Inferior parietal cortex (tissue), 1 donor: ENCODE measurements around the gene PRDM8.
"Not testable (repeated sequence)": the region's sequence is repeated elsewhere in the genome, so short reads cannot be mapped to it uniquely, and the experiment has no call there.

ENCODE experiments used
- DNase-seq: peaks from one replicate; pipeline ENCODE4 v3.0.0-alpha.2; 2016; ENCODE audit errors: extremely low spot score

The PRDM8 gene

DNA sequence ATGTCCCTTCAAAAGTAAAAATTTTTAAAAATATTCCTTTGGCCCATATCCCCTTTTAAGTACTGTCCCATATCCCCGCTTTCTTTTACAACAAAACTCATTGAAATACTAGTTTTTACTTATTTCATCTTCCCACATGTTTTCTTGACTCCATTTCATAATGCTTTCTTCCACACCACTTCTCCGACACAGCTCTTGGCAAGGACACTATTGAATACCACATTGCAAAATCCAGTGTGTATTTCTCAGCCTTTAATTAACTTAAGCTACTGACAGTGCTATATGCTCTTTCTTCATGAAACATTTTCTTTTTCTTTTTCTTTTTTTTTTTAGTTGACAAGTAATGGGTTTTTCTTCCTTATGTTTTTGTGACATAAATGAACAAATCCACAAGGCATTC, 28.8 kb downstream of the PRDM8 start:
- DNase-seq, result no peak

DNA sequence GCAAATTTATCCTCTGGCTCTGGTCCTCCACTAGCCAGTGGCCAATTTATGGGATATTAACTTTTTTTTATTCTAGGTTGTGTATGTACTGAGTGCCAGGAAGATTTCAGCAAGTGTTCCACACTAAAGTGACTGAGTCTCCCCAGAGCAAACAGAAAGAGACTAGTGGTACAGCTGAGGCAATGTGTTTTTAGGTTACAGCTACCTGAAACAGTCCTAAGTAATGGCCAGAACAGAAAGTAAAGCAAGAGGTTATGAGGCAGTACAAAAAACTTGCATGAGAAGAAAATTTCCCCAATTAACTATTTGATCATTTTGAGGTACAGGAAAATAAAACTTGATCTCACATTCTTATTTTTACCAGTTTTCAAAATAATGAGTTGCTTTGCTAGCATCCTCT, 31.2 kb downstream of the PRDM8 start:
- no peak for DNase-seq

DNA sequence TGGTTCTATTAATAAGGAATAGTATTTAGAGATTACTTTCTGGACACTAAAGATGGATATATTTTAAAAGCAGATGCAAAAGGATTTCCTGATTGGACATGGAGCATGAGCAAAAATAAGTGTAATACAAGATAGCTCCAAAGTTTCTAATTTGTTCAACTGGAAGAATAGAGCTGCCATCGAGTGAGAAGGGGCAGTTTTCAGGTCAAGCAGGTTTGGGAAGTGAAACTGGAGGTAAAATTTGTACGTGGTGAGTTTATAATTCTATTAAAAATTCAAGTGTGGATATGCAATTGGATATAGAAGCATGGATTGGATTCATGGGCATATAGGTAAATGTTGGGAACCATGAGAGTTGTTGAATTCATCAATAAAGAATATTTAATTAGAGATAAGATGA, 31.8 kb downstream of the PRDM8 start:
- no peak for DNase-seq

DNA sequence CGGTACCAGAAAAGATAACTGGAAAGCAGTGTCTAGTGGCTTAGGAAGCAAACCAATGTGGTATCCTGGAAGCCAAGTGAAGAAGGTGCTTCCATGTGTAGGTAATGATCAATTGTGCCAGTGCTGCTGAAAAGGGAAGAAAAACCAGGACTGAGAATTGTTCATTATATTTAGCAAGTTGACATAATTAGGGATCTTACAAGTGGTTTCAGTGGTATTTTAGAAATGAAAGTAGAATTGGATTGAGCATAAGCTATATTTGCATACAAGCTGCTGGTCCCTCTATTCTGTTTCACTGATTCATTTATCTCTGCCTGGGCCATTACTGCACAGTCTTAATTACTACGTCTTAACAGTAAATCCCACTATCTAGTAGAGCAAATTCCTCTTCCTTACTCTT, 32.3 kb downstream of the PRDM8 start:
- DNase-seq, result no peak

DNA sequence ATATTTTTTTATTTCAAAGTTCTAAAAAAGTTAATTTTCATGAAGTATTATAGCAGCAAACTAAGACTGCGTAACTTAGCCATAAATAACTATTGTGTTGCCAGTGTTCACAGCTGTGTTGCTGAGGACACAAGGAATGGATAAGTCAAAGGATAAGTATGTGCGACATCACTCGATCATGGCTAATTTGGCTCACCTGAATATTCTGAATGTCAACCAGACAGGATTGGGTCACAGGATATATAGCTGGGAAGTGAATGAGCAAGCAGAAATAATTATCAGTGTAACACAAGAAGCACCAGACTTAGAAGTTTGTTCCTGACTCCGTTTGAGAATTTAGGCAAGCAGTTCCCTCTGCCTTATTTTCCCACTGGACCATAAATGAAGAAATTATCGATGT, 33.9 kb downstream of the PRDM8 start:
- DNase-seq, result no peak

DNA sequence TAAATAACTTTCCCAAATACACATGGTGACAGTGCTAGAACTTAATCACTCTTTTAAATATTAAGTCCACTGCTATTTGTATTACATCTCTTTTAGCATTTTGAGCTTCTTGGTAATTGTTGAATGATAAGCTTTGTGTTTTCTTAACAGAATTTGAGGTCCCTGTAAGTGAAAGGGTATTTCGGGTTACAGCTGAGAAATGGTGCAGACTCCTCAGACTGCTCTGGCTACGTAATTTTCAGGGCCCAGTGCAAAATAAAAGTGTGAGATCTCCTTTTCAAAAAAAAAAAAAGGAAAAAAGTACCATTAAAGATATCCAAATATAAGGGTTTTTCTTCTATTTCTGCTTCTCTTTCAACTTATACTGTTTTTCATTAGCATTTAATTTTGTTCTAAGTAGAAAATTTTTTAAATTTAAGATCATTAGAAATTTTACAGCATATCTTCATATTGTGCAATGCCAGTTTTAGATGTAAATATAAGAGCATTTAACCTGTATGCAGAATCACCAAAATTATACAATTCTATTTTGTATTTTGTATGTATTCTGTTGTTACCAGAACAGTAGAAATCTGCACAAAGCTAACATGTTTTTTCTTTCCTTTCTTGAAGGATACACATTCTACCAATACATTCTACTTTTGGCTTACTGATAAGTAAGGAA, 35.5 kb downstream of the PRDM8 start:
- DNase-seq, result no peak

DNA sequence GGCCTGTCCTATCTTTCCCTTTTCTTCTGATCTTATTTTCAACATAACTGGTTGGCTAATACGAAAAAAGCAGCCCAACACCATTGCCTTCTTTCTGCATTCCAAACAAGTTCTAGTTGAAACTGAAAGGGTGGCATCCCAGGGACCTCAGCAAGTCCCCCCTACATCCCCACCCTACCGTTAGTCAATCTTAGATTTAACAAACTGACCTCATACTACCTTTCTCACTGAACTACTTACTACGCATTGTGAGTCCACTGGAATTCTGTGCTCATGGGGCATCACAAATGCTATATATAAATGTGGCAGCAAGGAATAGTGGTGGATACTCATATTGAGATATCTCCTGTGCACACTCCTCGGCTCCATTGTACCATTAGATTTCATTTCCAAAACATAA, 36.1 kb downstream of the PRDM8 start:
- no peak for DNase-seq

DNA sequence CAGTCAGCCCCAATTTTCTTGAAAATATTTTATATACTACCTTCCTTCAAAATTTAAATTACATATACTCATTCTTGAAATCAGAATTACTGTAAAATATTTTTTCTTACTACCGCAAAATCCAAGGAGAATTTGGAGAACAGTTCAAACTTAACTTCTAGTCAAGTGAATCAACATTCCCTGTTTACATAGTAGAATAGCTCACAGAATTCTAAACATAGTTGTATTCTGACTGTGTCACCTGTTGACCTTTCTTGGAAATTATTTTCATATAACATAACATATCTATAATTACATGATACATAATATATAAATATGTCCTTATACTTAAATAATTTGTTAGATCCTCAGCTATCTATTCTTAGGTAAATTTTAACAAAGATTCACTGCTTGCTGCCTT, 38.1 kb downstream of the PRDM8 start:
- DNase-seq, result no peak

DNA sequence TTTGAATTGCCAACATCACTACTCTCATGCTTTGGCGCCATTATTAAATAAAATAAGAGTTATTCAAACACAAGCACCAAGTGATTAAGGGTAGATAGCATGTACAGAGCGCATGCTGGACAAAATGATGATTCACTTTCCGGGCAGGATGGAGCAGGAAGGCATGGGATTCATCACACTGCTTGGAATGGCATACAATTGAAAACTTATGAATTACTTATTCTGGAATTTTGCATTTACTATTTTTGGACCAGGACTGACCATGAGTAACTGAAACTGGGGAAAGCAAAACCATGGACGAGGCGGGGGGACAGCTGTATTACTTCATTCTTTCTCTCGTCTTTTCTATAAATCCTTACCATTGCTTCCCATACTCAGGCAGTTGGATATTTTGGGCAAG, 40.7 kb downstream of the PRDM8 start:
- DNase-seq, result no peak

DNA sequence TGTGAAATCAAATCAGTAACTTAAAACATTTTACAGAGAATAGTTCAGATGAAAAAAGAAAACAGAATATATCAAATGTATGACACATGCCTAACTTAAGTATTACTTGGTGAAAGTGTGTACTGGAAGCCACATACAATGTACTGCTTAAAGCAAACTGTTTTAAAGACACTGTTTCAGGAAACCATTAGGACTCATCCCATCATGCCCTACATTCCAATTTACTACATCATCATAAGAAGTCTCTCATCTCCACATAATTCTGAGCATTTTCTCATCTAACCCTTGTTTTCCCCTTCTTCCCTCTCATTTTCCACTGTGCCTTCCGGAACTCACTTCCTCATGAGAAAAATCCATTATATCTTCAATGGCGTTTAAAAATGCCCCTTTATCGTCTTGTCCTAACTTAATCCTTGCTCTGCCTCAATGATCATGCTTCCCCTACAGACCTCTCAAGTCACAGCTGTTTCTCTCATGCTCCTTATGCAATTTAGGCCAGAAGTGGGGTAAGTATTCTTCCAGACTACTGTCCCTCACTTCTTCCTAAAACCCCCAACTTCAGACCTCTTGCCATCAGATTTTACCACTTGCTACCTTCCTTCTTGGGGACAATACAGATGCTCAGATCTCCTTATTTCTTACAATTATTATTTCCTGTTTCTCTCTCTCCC, 42.3 kb downstream of the PRDM8 start:
- no peak for DNase-seq

DNA sequence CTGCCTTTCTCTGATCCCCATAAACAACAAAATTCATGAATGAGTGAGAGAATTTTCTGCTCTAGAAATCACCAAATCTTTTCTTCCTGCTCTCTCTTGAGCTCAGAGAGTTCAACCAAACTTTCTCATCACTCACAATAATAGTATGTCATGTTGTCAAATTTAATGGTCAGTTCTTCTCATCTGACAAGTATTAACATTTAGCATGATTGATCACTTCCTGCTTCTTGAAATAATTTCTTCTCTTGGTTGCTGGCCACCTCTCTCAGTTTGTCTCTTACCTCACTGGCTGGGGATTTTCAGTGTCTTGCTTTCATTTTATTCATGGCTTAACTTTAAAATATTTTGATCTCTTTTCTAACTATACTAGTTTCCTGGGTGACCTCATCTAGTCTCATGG, 43.7 kb downstream of the PRDM8 start:
- DNase-seq, result no peak

DNA sequence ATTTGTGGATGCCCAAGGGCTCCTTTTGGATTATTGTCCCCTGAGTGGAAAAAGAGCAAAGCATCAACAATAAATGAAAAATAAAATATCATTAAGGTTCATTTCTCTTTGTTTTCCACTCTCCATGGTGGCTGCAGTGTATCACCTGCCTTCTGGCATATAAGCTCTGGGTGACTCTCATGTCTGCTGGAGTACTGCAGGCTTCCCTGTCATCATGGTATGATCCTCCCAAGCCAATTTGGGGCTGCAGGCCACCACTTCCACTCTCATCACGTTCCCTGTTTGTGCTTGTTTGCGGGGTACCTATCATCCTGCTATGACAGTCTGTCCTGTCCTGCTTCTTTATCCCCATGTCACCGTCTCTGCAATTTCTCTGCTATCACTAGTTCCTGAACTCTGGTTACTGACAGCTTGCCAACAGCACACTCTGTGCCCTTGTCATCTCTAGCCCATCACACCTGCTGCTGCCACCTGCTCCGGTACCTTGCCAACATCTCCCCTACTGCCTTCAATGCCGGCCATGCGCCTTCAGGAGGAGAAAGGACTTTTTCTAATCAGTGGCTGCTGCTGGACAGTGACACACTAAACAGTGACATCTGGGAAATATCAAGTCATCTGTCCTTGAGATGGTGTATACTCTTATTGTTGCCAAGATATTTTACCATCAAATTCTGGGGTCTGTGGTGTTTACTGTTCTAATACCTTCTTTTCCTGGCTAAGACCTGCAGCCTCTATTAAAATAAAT, 46.1 kb downstream of the PRDM8 start:
- no peak for DNase-seq

DNA sequence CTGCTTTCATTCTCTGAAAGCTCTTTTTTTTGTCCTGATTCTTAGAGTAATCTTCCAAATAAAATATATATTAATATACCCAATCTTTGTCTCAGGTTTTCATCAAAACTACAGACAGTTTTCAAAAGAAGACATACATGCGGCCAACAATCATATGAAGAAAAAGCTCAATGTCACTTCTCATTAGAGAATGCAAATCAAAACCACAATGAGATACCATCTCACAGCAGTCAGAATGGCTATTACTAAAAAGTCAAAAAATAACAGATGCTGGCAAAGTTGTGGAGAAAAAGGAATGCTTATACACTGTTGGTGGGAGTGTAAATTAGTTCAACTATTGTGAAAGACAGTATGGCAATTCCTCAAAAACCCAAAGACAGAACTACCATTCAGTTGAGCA, 50.2 kb downstream of the PRDM8 start:
- DNase-seq, result not testable (repeated sequence)

DNA sequence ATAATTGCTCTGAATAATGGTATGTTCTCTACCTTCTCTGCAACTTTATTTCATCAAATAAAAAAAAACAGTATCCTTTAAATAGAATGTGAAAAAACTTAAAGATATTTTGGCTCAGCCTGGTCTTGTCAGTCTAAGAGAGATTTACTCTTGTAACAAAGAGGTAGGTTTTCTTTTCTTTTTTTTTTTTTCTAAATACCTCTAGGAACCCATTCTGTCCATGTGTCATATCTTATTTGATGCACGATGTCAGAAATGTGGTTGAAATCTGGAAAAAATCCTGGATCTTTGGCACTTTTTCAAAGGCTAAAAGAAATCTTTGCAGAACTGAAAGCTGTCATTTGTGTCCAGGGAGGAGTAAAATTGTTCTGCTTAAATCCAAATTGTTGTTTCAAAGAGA, 51.8 kb downstream of the PRDM8 start:
- DNase-seq, result no peak

DNA sequence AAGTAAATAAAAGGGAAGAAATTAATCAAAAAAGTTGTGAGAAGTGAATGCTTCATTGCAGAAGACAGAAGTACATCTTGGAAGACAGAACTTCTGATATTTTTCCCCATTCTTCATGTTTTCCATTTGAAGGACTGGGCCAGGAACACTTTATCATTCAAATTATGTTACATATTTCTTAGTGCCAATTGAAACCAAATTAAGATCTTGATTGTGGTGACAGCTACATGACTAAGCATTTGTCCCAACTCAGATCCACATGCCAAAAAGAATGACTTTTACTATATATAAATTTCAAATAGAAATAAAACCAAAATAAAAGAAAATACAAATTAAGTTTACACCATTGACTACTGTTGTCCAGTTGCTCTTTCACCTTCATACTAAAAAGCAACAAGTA, 55.1 kb downstream of the PRDM8 start:
- DNase-seq, result no peak

DNA sequence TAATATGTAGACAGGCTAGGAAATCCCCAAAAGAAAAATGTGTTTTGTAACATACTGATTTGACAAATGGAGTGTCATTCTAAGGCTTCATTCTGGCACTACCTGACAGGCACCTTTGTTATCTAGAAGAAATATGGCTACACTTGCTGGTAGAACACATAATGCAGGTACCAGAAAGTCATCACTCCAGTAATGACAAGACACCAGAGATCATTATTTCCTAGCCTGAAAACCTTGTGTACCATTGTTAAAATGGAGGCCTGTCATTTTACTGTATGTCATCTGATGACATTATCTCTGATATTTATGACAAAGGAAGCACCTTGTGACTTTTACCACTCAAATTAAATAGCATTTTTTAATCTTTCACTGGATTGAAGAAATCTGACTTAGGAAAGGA, 55.6 kb downstream of the PRDM8 start:
- DNase-seq, result no peak

DNA sequence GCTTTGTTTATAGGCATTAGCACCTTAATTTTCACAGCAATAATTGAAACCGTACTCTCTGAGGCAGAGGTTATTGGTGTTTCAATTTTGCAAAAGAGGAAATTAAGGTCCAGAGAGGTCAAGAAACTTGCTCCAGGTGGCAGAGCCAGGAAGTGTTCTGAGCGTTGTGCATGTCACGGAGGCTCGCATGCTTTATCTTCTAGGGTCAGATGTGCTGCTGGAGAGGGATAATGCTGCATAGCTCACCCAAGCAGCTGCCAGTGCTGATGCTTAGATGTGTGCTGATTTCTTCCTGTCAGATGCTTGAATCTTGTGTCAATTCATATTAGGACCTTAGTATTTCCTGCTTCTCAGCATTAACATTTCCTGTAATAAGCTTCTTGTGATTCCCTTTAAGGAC, 56.2 kb downstream of the PRDM8 start:
- DNase-seq, result peak; percentile 13
